ENCODE measurements around the gene B3GLCT.

DNA sequence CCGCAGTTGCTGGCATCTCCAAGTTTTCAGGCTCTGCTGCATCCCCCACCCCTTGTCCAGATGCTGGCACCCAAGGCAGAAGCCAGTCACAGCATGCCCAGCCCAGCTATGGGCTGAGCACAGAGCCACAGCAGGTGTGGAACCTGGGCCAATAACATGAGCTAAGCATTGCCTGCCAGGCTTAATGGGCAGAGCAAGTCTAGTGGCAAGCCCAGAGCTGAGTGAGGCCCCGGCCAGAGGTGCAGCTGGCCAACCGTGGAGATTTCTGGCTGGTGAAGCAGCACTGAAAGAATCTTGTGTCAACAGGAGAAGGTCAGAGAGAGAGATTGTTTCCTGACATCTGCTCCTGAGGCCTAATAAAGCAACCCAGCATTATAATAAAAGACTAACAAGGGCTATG, 111.0 kb downstream of the B3GLCT start:
- TF ChIP-seq EZH2 (IDR thresholded peaks at IDR 0.05; ENCODE audit: insufficient read depth, poor library complexity, severe bottlenecking): no peak
- no peak for TF ChIP-seq EZH2phosphoT487 (IDR thresholded peaks at IDR 0.05; ENCODE audit: insufficient read depth, low read depth)

Data from GM23248 (cell line).